ENCODE measurements around the gene POLE2. TPM values are rescaled to one million over a fixed set of nuclear protein-coding genes. Genes with fewer than 3 reads are reported as not detected.

Gene POLE2
- total and polyA plus RNA-seq, 2 experiments from 2014 or later: 41.9 to 53.3 TPM

DNA sequence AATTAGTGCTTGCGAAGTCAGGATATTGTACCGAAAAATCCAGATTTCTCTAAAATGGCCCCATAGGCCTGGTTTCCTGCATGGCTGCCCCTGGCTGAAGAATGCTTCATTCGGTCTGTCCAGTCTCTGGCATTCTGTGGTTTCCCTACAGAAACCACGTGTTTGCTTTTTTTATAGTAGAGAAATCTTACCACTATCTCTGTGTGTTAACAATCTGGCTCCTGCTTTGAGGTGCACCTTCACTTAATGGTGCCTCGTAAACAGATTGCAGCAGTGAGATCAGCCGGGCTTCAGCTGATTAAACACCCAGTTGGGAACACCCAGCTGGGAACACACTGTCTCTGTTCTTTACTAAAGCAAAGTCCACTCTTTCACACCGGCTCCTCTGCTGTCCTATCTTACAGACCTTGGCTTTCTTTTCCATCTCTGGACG is 46.3 kb downstream of the POLE2 start:
- TF ChIP-seq, protein P1, sequence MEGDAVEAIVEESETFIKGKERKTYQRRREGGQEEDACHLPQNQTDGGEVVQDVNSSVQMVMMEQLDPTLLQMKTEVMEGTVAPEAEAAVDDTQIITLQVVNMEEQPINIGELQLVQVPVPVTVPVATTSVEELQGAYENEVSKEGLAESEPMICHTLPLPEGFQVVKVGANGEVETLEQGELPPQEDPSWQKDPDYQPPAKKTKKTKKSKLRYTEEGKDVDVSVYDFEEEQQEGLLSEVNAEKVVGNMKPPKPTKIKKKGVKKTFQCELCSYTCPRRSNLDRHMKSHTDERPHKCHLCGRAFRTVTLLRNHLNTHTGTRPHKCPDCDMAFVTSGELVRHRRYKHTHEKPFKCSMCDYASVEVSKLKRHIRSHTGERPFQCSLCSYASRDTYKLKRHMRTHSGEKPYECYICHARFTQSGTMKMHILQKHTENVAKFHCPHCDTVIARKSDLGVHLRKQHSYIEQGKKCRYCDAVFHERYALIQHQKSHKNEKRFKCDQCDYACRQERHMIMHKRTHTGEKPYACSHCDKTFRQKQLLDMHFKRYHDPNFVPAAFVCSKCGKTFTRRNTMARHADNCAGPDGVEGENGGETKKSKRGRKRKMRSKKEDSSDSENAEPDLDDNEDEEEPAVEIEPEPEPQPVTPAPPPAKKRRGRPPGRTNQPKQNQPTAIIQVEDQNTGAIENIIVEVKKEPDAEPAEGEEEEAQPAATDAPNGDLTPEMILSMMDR (conservative IDR thresholded peaks at IDR 0.05; ENCODE audit: low read depth in 2 of 2): no peak
- TF ChIP-seq EZH2 (IDR thresholded peaks at IDR 0.05; ENCODE audit: low read depth, unreplicated experiment): no peak
- TF ChIP-seq, protein P2, sequence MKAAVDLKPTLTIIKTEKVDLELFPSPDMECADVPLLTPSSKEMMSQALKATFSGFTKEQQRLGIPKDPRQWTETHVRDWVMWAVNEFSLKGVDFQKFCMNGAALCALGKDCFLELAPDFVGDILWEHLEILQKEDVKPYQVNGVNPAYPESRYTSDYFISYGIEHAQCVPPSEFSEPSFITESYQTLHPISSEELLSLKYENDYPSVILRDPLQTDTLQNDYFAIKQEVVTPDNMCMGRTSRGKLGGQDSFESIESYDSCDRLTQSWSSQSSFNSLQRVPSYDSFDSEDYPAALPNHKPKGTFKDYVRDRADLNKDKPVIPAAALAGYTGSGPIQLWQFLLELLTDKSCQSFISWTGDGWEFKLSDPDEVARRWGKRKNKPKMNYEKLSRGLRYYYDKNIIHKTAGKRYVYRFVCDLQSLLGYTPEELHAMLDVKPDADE (IDR thresholded peaks at IDR 0.05): no peak
- no peak for TF ChIP-seq CREB1 (CRISPR knock-in tag; IDR thresholded peaks at IDR 0.05; ENCODE audit: low read depth)
- ATAC-seq (peak; percentile 41; the same call in 2 of the 3 replicates), DNase-seq (ENCODE audit: low spot score) (peak; percentile 14)
- no peaks in the 10 kb centered on the region for H3K9me3 Mint-ChIP-seq
- Histone ChIP-seq H3K4me3 (no peak overlapping the region), H3K27ac (ENCODE audit: low read depth) (peak overlapping the region; percentile 78), H3K9me2 (ENCODE audit: insufficient read depth) (no peaks in the 10 kb centered on the region), H3F3A (replicated peaks; ENCODE audit: low read depth) (peaks cover 6% of the 10 kb centered on the region; the same call in 1 of the 2 replicates), H4K20me1 (replicated peaks; ENCODE audit: insufficient read depth) (peaks cover 37% of the 10 kb centered on the region), H3K4me2 (no peak overlapping the region), H2AFZ (no peak overlapping the region), H3K79me2 (replicated peaks; ENCODE audit: insufficient read depth) (peaks cover 52% of the 10 kb centered on the region), H3K36me3 (ENCODE audit: insufficient read depth) (peaks cover 10% of the 10 kb centered on the region; the same call in 1 of the 2 replicates), H3K4me1 (ENCODE audit: insufficient read depth) (no peaks in the 10 kb centered on the region; the same call in 1 of the 2 replicates), H3K27me3 (ENCODE audit: insufficient read depth) (no peaks in the 10 kb centered on the region)
- H3K4me3 Mint-ChIP-seq: no peak overlapping the region
- H3K36me3 Mint-ChIP-seq (ENCODE audit: low read depth): peaks cover 51% of the 10 kb centered on the region
- peaks cover 23% of the 10 kb centered on the region for H3K4me1 Mint-ChIP-seq
- no peaks in the 10 kb centered on the region for H3K27me3 Mint-ChIP-seq (ENCODE audit: insufficient read depth, low read depth, poor library complexity)
- no peak overlapping the region for H3K27ac Mint-ChIP-seq

DNA sequence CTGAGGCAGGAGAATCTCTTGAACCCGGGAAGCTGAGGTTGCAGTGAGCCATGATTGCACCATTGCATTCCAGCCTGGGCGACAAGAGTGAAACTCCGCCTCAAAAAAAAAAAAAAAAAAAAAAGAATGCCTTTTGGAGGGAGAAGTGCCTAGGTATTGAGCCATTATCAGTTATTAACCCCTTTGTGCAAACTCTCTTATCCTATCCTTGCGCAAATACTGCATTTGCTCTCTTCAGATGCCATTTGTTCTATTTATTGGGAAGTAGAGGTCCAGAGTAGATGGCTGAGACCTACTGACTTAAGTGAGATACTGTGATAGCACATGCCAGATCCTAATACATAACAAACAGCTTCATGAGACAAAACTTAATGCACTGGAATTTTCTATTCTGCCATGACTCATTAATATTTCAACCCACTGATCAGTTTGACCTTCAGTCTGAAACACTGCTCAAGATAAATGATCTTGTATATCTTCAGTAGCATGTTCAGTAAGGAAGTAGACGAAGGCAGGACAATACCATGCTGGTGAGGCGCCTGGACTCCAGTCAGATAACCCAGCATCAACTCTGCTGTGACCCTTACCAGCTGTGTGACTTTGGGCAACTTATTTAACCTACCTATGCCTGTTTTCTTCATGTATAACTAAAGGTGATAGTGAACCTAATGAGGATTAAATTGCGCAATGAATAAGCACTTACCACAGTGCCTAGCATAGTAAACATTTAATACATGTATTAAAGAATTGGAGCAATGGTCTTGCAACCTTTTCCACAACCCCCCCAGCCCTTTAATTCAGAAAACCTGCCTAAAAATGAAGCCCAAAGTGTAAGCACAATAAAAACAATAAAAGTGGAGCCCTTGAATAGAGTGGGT is 47.2 kb downstream of the POLE2 start:
- Histone ChIP-seq H3K9me2 (ENCODE audit: insufficient read depth) (no peaks in the 10 kb centered on the region), H3K4me2 (no peak overlapping the region), H3K27me3 (ENCODE audit: insufficient read depth) (no peaks in the 10 kb centered on the region), H3F3A (replicated peaks; ENCODE audit: low read depth) (peaks cover 10% of the 10 kb centered on the region; the same call in 1 of the 2 replicates), H3K4me1 (ENCODE audit: insufficient read depth) (peaks cover 7% of the 10 kb centered on the region; the same call in 1 of the 2 replicates), H3K4me3 (no peak overlapping the region), H4K20me1 (replicated peaks; ENCODE audit: insufficient read depth) (peaks cover 37% of the 10 kb centered on the region), H2AFZ (no peak overlapping the region), H3K36me3 (ENCODE audit: insufficient read depth) (peaks cover 16% of the 10 kb centered on the region; the same call in 1 of the 2 replicates), H3K79me2 (replicated peaks; ENCODE audit: insufficient read depth) (peaks cover 61% of the 10 kb centered on the region), H3K27ac (ENCODE audit: low read depth) (no peak overlapping the region)
- Mint-ChIP-seq H3K27me3 (ENCODE audit: insufficient read depth, low read depth, poor library complexity) (peaks cover 2% of the 10 kb centered on the region), H3K4me1 (peaks cover 27% of the 10 kb centered on the region), H3K9me3 (no peaks in the 10 kb centered on the region), H3K27ac (no peak overlapping the region; the same call in 1 of the 2 replicates), H3K4me3 (no peak overlapping the region), H3K36me3 (ENCODE audit: low read depth) (peaks cover 58% of the 10 kb centered on the region)
- TF ChIP-seq EZH2phosphoT487 (IDR thresholded peaks at IDR 0.05; ENCODE audit: unreplicated experiment) (no peak), CREB1 (CRISPR knock-in tag; IDR thresholded peaks at IDR 0.05; ENCODE audit: low read depth) (no peak), NANOG (IDR thresholded peaks at IDR 0.05; ENCODE audit: borderline replicate concordance) (no peak), POLR2AphosphoS5 (IDR thresholded peaks at IDR 0.05; ENCODE audit: low read depth) (no peak)
- no peak for DNase-seq (ENCODE audit: low spot score)
- ATAC-seq: no peak

All from GM23338 (cell line).